Activated CD8-positive, alpha-beta T cell treated with anti-CD3 and anti-CD28 coated beads for 36 hours (primary cell): ENCODE data around the gene SUV39H2. TPM values are rescaled to one million over a fixed set of nuclear protein-coding genes. Genes with fewer than 3 reads are reported as not detected.

Experiments used
- ATAC-seq: fragments of 200-7000 bp; cut with Tn5 transposase; one replicate; pipeline ENCODE4 v1.10.0; 2021; ENCODE audit warnings: mild to moderate bottlenecking, moderate library complexity
- CTCF ChIA-PET: fragments of 350-600 bp; sonication (Branson Sonifier 250); formaldehyde crosslinking; loops from one replicate; lab custom pipeline; 2021; ENCODE audit warnings: antibody characterized with exemption; lab: Charles Lee
- POLR2A ChIA-PET: fragments of 350-600 bp; sonication (Branson Sonifier 250); formaldehyde crosslinking; loops from one replicate; lab custom pipeline; 2021; ENCODE audit warnings: antibody characterized with exemption; lab: Charles Lee
- DNase-seq: peaks from one replicate; pipeline ENCODE4 v3.0.0-alpha.2; 2020
- H3K27ac Mint-ChIP-seq: one replicate; pipeline ENCODE4 v1.8.0; 2021; ENCODE audit warnings: mild to moderate bottlenecking, mixed read lengths
- H3K27me3 Mint-ChIP-seq: one replicate; pipeline ENCODE4 v1.8.0; 2021; ENCODE audit warnings: mixed read lengths
- H3K36me3 Mint-ChIP-seq: one replicate; pipeline ENCODE4 v1.8.0; 2021; ENCODE audit warnings: low read depth, mixed read lengths
- H3K4me1 Mint-ChIP-seq: one replicate; pipeline ENCODE4 v1.8.0; 2021; ENCODE audit warnings: low read depth, mixed read lengths
- H3K4me3 Mint-ChIP-seq: one replicate; pipeline ENCODE4 v1.8.0; 2021; ENCODE audit warnings: mild to moderate bottlenecking, moderate library complexity, mixed read lengths
- H3K9me3 Mint-ChIP-seq: one replicate; pipeline ENCODE4 v1.8.0; 2021; ENCODE audit warnings: mixed read lengths
- intact Hi-C: fragments of 100-400 bp; cut with micrococcal nuclease; formaldehyde crosslinking; loops from one replicate; pipeline ENCODE4 v1.10.0; 2022
- total RNA-seq, 2 experiments: library from RNA; stranded (reverse); gene quantifications; one replicate each; pipeline ENCODE4 v1.2.3, GENCODE V29; 2021
- TF ChIP-seq, protein P1 (sequence below): fragments of 200-600 bp; IDR thresholded peaks from one replicate; pipeline ENCODE4 v1.8.0; 2022; ENCODE audit warnings: antibody characterized with exemption, mild to moderate bottlenecking

The SUV39H2 gene
- total RNA-seq, 2 experiments from 2014 or later, result 40.9 to 45.8 TPM

DNA sequence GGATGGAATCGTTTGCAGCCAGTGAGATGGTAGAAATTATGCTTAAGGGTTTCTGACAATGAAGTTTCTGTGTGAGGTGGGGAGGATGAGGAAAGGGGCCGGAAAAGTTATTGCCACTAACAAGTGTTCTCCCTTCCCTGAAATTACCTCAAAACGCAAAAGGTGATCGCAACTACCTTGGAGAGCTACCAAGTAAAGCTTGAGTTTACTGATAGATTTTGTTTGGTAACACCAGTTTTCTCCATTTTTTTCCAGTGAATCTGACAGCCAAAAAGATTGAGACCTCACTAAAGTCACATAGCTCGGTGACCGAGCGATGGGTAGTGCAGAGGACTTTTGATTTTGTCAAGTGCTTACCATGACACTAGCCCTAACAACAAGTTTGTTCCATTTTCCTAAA is 1.6 kb downstream of the SUV39H2 start:
- Mint-ChIP-seq H3K27ac (peak overlapping the region; percentile 92), H3K36me3 (peaks cover 32% of the 10 kb centered on the region), H3K9me3 (no peaks in the 10 kb centered on the region), H3K27me3 (no peaks in the 10 kb centered on the region), H3K4me3 (peak overlapping the region; percentile 96), H3K4me1 (peaks cover 36% of the 10 kb centered on the region)
- intact Hi-C loops, result no loop called here
- TF ChIP-seq, protein P1, sequence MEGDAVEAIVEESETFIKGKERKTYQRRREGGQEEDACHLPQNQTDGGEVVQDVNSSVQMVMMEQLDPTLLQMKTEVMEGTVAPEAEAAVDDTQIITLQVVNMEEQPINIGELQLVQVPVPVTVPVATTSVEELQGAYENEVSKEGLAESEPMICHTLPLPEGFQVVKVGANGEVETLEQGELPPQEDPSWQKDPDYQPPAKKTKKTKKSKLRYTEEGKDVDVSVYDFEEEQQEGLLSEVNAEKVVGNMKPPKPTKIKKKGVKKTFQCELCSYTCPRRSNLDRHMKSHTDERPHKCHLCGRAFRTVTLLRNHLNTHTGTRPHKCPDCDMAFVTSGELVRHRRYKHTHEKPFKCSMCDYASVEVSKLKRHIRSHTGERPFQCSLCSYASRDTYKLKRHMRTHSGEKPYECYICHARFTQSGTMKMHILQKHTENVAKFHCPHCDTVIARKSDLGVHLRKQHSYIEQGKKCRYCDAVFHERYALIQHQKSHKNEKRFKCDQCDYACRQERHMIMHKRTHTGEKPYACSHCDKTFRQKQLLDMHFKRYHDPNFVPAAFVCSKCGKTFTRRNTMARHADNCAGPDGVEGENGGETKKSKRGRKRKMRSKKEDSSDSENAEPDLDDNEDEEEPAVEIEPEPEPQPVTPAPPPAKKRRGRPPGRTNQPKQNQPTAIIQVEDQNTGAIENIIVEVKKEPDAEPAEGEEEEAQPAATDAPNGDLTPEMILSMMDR, result no peak
- DNase-seq, result no peak
- no peak for ATAC-seq
- ChIA-PET CTCF (interaction anchor here (1.4 to 1.9 kb wide), 4 partner anchors 9 to 92 kb away, joined by 3 to 6 read pairs (median 4); no protein-coding TSS in a partner anchor), POLR2A (interaction anchor here (0.7 to 4.1 kb wide), 5 partner anchors 9 to 695 kb away, joined by 3 to 30 read pairs (median 10); partner anchors contain the start of gene DCLRE1C)

DNA sequence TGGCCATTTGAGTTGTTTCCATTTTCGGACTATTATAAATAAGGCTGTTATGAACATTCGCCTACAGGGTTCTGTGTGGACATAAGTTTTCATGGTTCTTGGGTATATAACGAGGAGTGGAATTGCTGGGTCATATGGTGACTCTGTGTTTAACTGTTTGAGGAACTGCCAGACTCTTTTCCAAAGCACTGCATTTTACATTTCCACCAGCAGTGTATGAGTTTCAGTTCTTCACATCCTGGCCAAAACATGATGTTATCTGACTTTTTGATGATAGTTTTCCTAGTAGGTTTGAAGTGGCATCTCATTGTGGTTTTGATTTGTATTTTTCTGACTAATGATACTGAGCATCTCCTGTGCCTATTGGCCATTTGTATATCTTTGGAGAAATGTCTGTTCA is 5.4 kb downstream of the SUV39H2 start:
- intact Hi-C loops, result no loop called here
- TF ChIP-seq, protein P1, result no peak
- CTCF ChIA-PET, result no interaction called here
- DNase-seq, result no peak
- peak overlapping the region; percentile 8 for H3K27ac Mint-ChIP-seq
- POLR2A ChIA-PET, result interaction anchor here (0.6 kb wide), 1 partner anchor 118 kb away, joined by 3 read pairs; no protein-coding TSS in a partner anchor
- H3K27me3 Mint-ChIP-seq, result no peaks in the 10 kb centered on the region
- no peak overlapping the region for H3K4me3 Mint-ChIP-seq
- no peaks in the 10 kb centered on the region for H3K9me3 Mint-ChIP-seq
- ATAC-seq, result peak; percentile 62
- H3K36me3 Mint-ChIP-seq, result peaks cover 26% of the 10 kb centered on the region
- peaks cover 22% of the 10 kb centered on the region for H3K4me1 Mint-ChIP-seq

DNA sequence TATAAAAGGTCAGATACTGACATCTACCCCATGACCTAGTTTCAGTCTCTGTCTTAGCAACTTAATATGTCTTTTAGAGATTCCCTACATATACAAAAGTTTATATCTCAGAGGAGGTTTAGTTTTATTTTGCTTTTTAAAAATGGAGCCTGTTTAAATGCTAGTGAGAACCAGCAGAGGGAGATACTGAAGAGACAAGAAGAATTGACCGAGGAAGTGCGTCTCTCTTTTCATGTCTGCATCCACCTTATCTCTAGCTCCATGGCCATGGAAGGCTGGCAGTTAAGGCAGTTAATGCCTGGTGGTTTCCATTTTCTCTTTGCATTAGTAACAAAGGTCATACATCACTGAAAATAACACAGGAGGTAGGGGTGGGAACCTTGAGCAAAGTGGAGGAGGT is 10.7 kb downstream of the SUV39H2 start:
- intact Hi-C loops, result no loop called here
- no peaks in the 10 kb centered on the region for H3K9me3 Mint-ChIP-seq
- no peaks in the 10 kb centered on the region for H3K27me3 Mint-ChIP-seq
- TF ChIP-seq, protein P1, result peak; percentile 56
- no peak overlapping the region for H3K27ac Mint-ChIP-seq
- H3K4me3 Mint-ChIP-seq, result no peak overlapping the region
- ATAC-seq (peak; percentile 61), DNase-seq (no peak)
- POLR2A ChIA-PET, result interaction anchor here (1.5 to 3.3 kb wide), 2 partner anchors 10 to 16 kb away, joined by 3 to 26 read pairs; partner anchors contain the start of gene SUV39H2
- H3K4me1 Mint-ChIP-seq, result peaks cover 7% of the 10 kb centered on the region
- H3K36me3 Mint-ChIP-seq, result peaks cover 18% of the 10 kb centered on the region
- CTCF ChIA-PET, result interaction anchor here (0.7 to 4.4 kb wide), 5 partner anchors 10 to 67 kb away, joined by 3 to 36 read pairs (median 5); no protein-coding TSS in a partner anchor

DNA sequence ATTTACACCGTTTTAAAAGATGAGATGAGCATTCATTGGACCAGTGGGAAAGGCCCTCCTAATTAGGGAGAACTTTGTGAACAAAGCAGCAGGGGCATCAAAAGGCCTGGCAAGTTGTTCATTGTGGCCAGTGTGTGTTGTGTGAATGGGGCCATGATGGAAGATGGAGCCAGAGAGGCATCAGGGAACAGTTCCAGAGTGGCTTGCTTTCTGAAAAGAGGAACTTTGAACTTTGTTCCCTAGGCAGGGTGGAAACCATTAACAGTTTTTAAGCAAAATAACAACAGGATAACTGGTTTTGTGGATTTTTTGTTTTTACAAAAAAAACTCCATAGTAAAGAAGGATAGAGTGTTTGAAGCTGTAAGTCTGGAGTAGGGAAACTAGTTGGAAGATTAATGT is 12.5 kb downstream of the SUV39H2 start:
- Mint-ChIP-seq H3K36me3 (peaks cover 22% of the 10 kb centered on the region), H3K9me3 (no peaks in the 10 kb centered on the region), H3K27me3 (no peaks in the 10 kb centered on the region), H3K27ac (no peak overlapping the region), H3K4me1 (peaks cover 9% of the 10 kb centered on the region), H3K4me3 (no peak overlapping the region)
- ChIA-PET CTCF (interaction anchor here (1.0 to 4.4 kb wide), 2 partner anchors 9 to 12 kb away, joined by 3 to 36 read pairs; no protein-coding TSS in a partner anchor), POLR2A (interaction anchor here (0.6 to 3.3 kb wide), 2 partner anchors 12 to 63 kb away, joined by 3 to 26 read pairs; partner anchors contain the start of gene SUV39H2)
- intact Hi-C loops, result no loop called here
- TF ChIP-seq, protein P1, result no peak
- ATAC-seq (no peak), DNase-seq (no peak)

DNA sequence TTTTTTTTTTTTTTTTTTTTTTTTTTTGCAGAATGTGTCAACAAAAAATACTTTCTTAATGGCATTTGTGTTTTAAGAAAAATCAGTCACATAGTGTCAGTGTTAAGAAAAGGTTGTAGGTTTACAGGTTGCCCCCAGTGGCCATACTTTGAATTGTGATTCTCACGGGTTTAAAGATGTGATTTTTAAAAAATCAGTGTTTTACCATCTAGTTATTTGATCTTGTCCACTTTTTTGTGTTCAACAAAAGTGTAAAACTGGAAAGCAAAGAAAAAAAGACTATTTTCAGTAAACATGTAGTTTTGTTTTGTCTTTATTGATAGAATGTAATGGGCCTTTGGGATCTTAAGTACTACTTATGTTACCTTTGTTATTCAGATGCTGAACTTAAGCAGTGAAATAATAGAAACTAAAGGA is 25.7 kb downstream of the SUV39H2 start:
- peak; percentile 43 for DNase-seq
- H3K36me3 Mint-ChIP-seq, result peaks cover 55% of the 10 kb centered on the region
- H3K9me3 Mint-ChIP-seq, result peaks cover 8% of the 10 kb centered on the region
- intact Hi-C loops, result no loop called here
- H3K4me3 Mint-ChIP-seq, result no peak overlapping the region
- H3K27me3 Mint-ChIP-seq, result no peaks in the 10 kb centered on the region
- TF ChIP-seq, protein P1, result peak; percentile 65
- peak; percentile 61 for ATAC-seq
- ChIA-PET CTCF (interaction anchor here (0.7 to 4.7 kb wide), 13 partner anchors 11 to 405 kb away, joined by 3 to 36 read pairs (median 4); no protein-coding TSS in a partner anchor), POLR2A (interaction anchor here (1.3 kb wide), 2 partner anchors 21 to 65 kb away, joined by 3 to 4 read pairs; no protein-coding TSS in a partner anchor)
- H3K4me1 Mint-ChIP-seq, result peaks cover 5% of the 10 kb centered on the region
- H3K27ac Mint-ChIP-seq, result no peak overlapping the region
